ENCODE results near the gene CDH13.

The CDH13 gene

GRCh38 chr16:83437036-83437435 lies 810.3 kb downstream of the CDH13 start:
- no peak for DNase-seq (ENCODE audit: low read depth in 2 of 2)

- no peak for DNase-seq (ENCODE audit: low read depth in 2 of 2)
Observed at GRCh38 chr16:83438326-83438725, 811.6 kb downstream of the CDH13 start.

- no peak for DNase-seq (ENCODE audit: low read depth in 2 of 2)
Observed at GRCh38 chr16:83439412-83439811, 812.6 kb downstream of the CDH13 start.

- no peak for DNase-seq (ENCODE audit: low read depth in 2 of 2)
Observed at GRCh38 chr16:83441517-83441916, 814.7 kb downstream of the CDH13 start.

GRCh38 chr16:83443972-83444371 lies 817.2 kb downstream of the CDH13 start:
- DNase-seq (ENCODE audit: low read depth in 2 of 2), result no peak

GRCh38 chr16:83447560-83447959 lies 820.8 kb downstream of the CDH13 start:
- no peak for DNase-seq (ENCODE audit: low read depth in 2 of 2)

- DNase-seq (ENCODE audit: low read depth in 2 of 2), result no peak
Observed at GRCh38 chr16:83449861-83450260, 823.1 kb downstream of the CDH13 start.

- no peak for DNase-seq (ENCODE audit: low read depth in 2 of 2)
Observed at GRCh38 chr16:83453977-83454376, 827.2 kb downstream of the CDH13 start.

- no peak for DNase-seq (ENCODE audit: low read depth in 2 of 2)
Observed at GRCh38 chr16:83455716-83456115, 828.9 kb downstream of the CDH13 start.

GRCh38 chr16:83456934-83457333 lies 830.2 kb downstream of the CDH13 start:
- DNase-seq (ENCODE audit: low read depth in 2 of 2), result no peak

- no peak for DNase-seq (ENCODE audit: low read depth in 2 of 2)
Observed at GRCh38 chr16:83458612-83459011, 831.8 kb downstream of the CDH13 start.

- no peak for DNase-seq (ENCODE audit: low read depth in 2 of 2)
Observed at GRCh38 chr16:83464991-83465390, 838.2 kb downstream of the CDH13 start.

- no peak for DNase-seq (ENCODE audit: low read depth in 2 of 2)
Observed at GRCh38 chr16:83470416-83470815, 843.6 kb downstream of the CDH13 start.

GRCh38 chr16:83472776-83473501 lies 846.2 kb downstream of the CDH13 start:
- no peak for DNase-seq (ENCODE audit: low read depth in 2 of 2)

GRCh38 chr16:83473926-83474650 lies 847.3 kb downstream of the CDH13 start:
- DNase-seq (ENCODE audit: low read depth in 2 of 2), result no peak

- no peak for DNase-seq (ENCODE audit: low read depth in 2 of 2)
Observed at GRCh38 chr16:83475108-83475507, 848.3 kb downstream of the CDH13 start.

GRCh38 chr16:83481589-83481988 lies 854.8 kb downstream of the CDH13 start:
- DNase-seq (ENCODE audit: low read depth in 2 of 2), result no peak

- no peak for DNase-seq (ENCODE audit: low read depth in 2 of 2)
Observed at GRCh38 chr16:83482545-83483162, 855.9 kb downstream of the CDH13 start.

GRCh38 chr16:83490073-83490472 lies 863.3 kb downstream of the CDH13 start:
- no peak for DNase-seq (ENCODE audit: low read depth in 2 of 2)

- no peak for DNase-seq (ENCODE audit: low read depth in 2 of 2)
Observed at GRCh38 chr16:83494459-83494858, 867.7 kb downstream of the CDH13 start.

GRCh38 chr16:83501481-83501880 lies 874.7 kb downstream of the CDH13 start:
- no peak for DNase-seq (ENCODE audit: low read depth in 2 of 2)

GRCh38 chr16:83508295-83508694 lies 881.5 kb downstream of the CDH13 start:
- DNase-seq (ENCODE audit: low read depth in 2 of 2), result no peak

GRCh38 chr16:83509316-83509715 lies 882.5 kb downstream of the CDH13 start:
- DNase-seq (ENCODE audit: low read depth in 2 of 2), result no peak

Measured in activated CD8-positive, alpha-beta memory T cell treated with anti-CD3 and anti-CD28 coated beads for 4 hours (primary cell).